Heart right ventricle (tissue), 16 donors: ENCODE measurements around the gene EMC10. TPM values are rescaled to one million over a fixed set of nuclear protein-coding genes. Genes with fewer than 3 reads are reported as not detected.
A peak's percentile ranks its signal among the peaks of the same experiment; 100 is the strongest.

ENCODE experiments used
- ATAC-seq, 8 donors: fragments of 200-7000 bp; cut with Tn5 transposase; one replicate each; pipeline ENCODE4 v1.9.1; 2020; ENCODE audit warnings: mild to moderate bottlenecking in 8 of 8, moderate library complexity in 8 of 8, moderate number of reproducible peaks in 1 of 8
- DNase-seq, 2 donors: peaks; one replicate each; pipeline ENCODE4 v3.0.0-alpha.2; 2020
- H3K27ac ChIP-seq, 10 donors: fragments of 200-600 bp; sonication (generic) in 2 of 10; one replicate each; pipeline versions ENCODE4 v1.5.0 to v1.8.0; 2020 to 2022; ENCODE audit warnings: mild to moderate bottlenecking in 3 of 10
- H3K27me3 ChIP-seq, 7 donors: fragments of 200-600 bp; one replicate each; pipeline ENCODE4 v1.8.0; 2021 to 2022; ENCODE audit warnings: mild to moderate bottlenecking in 2 of 7
- H3K36me3 ChIP-seq, 9 donors: fragments of 200-600 bp; sonication (generic) in 1 of 9; one replicate each; pipeline versions ENCODE4 v1.5.0 to v1.8.0; 2020 to 2022; ENCODE audit warnings: mild to moderate bottlenecking in 2 of 9
- H3K4me1 ChIP-seq, 9 donors: fragments of 200-600 bp; sonication (generic) in 1 of 9; one replicate each; pipeline versions ENCODE4 v1.5.0 to v1.8.0; 2020 to 2022; ENCODE audit warnings: mild to moderate bottlenecking in 4 of 9
- H3K4me3 ChIP-seq, 10 donors: fragments of 200-600 bp; sonication (generic) in 2 of 10; one replicate each; pipeline versions ENCODE4 v1.5.0 to v1.8.0; 2020 to 2022; ENCODE audit warnings: mild to moderate bottlenecking in 7 of 10, moderate library complexity in 2 of 10
- H3K9me3 ChIP-seq, 11 donors: fragments of 200-600 bp in 10 of 11; sonication (generic) in 2 of 11; one replicate each; pipeline versions ENCODE4 v1.5.0 to v1.8.0; 2013 to 2022; ENCODE audit warnings: mild to moderate bottlenecking in 2 of 11, control low read depth in 1 of 11, moderate library complexity in 1 of 11
- WGBS, 2 donors: extraction: QIAGEN DNeasy Blood & Tissue Kit; methylation state at CpG; one replicate each; pipeline ENCODE4 v1.1.7; 2013; ENCODE audit warnings: inconsistent platforms in 1 of 2; 5-methylcytosine and 5-hydroxymethylcytosine counted together
- intact Hi-C, 10 donors: fragments of 100-400 bp; cut with DNase I; formaldehyde crosslinking; loops; one replicate each; pipeline versions ENCODE4 v1.11.1 to v1.14.2; 2022
- polyA plus RNA-seq, 2 donors: library from polyadenylated mRNA; stranded (reverse); fragments of 200-250 nt; gene quantifications; one replicate each; pipeline ENCODE4 v1.2.3, GENCODE V29; 2013
- total RNA-seq, 10 donors: library from RNA; stranded (reverse); fragmentation: NEBNext Ultra II Directional in 3 of 10; extraction: Animal tissue kit (Norgen Biotek cat#: 25700) in 3 of 10; gene quantifications; one replicate each; pipeline versions ENCODE4 v1.2.1 to v1.2.4, GENCODE V29; 2021 to 2023
- TF ChIP-seq, protein P1 (sequence below), 9 donors: fragments of 200-600 bp; sonication (generic) in 2 of 9; IDR thresholded peaks; one replicate each; pipeline versions ENCODE4 v1.5.0 to v1.8.0; 2021 to 2022; ENCODE audit warnings: antibody characterized with exemption in 9 of 9, mild to moderate bottlenecking in 5 of 9, moderate library complexity in 1 of 9
- donor health status: Arrhythmogenic right ventricular cardiomyopathy.
- donor health status: ischemic (EF 13 %, LVEDD 7.1; RV severe dilation, severe dysfunction).
- donor health status: healthy with polysubstance abuse.
- donor health status: DM: no; HTN: yes; CAD: no.
- donor health status: DM: no; HTN: no; CAD: no.
- donor health status: ischemic (EF 25% LVEDD 6.9; RV normal size, moderate dysfunction).
- donor health status: ischemic (EF 25% LVEDD 5.7; RV mildly dilated, moderate dysfunction).
- donor health status: healthy.
- donor health status: DM: yes; HTN: yes; CAD: no.
- donor health status: Ischemic cardiomyopathy.
- donor health status: ischemic (EF 35%, LVEDD 5.7; RV mildly dilated, moderate dysfunction).
- donor health status: nonischemic (EF 11% LVEDD 7.7; RV severe dilation, severe dysfunction).
- donor health status: DM: yes; HTN: yes; CAD: no.
- donor health status: PGD.
- donor health status: ischemic (EF 29% LVEDD 5.4; RV normal size, mild dysfunction).
- donor health status: nonischemic (EF 23%, LVEDD 6.1; RV moderate dilation, normal function).

EMC10 gene
- total and polyA plus RNA-seq, 12 donors, result 73.6 to 152 (median 89.1) TPM

DNA sequence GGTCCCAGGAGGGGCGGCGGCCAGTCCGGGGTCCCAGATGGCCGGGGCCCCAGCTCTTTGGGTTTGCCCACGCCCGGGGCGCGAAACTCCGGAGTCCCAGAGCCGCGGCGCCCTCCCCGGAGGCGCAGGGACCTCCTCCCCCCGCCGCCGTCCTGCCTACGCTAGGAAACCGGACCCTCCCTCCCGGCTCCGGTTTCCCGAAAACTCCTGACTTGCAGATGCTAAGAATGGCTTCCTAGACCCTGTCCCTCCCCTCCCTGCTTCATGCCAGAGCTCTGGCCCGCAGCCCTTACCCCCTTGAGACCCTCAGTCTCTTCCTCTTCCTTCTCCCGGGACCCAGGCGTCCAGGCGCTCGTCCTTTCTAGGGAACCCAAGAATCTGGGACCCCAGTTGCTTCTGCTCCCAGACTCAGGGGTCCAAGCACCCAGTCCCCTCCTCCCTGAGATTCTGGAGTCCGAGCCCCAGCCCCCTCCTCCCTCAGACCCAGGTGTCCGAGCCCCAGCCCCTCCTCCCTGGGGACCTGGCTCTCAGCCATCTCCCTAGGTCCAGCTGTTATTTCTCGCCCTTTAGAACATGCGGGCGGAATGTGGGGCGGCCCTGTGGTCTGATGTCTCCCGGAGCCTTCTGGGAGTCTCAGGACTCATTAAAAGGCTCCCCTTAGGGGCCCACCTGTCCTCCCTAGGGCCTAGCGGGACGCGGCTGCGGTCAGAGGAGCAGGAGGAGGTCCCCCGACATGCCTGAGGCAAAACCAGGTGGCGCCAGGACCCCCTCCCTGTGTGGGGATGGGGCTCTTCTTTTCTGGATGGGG, 43.9 kb upstream of the EMC10 start, which contains the start of gene MYBPC2:
TSS of gene MYBPC2 (plus strand) at position 672 of the 808 bp plus-strand sequence. CDS start at position 734, 62 bp downstream.
- DNase-seq (no peak), ATAC-seq (peak in 2 of 8 donors; percentile 4 to 5)
- peak within 1 kb of the TSS in 8 of 10 donors; percentile 3 to 92 (median 66) for H3K27ac ChIP-seq
- peaks cover 0 to 31% (median 20%) of the 10 kb centered on the region in 9 donors for H3K4me1 ChIP-seq
- peak within 1 kb of the TSS; percentile 48 to 74 (median 68) for H3K4me3 ChIP-seq
- H3K27me3 ChIP-seq, result peaks cover 0 to 46% (median 13%) of the 10 kb centered on the region in 7 donors
- no peaks in the 10 kb centered on the region for H3K9me3 ChIP-seq
- TF ChIP-seq, protein P1, sequence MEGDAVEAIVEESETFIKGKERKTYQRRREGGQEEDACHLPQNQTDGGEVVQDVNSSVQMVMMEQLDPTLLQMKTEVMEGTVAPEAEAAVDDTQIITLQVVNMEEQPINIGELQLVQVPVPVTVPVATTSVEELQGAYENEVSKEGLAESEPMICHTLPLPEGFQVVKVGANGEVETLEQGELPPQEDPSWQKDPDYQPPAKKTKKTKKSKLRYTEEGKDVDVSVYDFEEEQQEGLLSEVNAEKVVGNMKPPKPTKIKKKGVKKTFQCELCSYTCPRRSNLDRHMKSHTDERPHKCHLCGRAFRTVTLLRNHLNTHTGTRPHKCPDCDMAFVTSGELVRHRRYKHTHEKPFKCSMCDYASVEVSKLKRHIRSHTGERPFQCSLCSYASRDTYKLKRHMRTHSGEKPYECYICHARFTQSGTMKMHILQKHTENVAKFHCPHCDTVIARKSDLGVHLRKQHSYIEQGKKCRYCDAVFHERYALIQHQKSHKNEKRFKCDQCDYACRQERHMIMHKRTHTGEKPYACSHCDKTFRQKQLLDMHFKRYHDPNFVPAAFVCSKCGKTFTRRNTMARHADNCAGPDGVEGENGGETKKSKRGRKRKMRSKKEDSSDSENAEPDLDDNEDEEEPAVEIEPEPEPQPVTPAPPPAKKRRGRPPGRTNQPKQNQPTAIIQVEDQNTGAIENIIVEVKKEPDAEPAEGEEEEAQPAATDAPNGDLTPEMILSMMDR (IDR thresholded peaks at IDR 0.05), result no peak
- H3K36me3 ChIP-seq, result no peaks in the 10 kb centered on the region
- intact Hi-C loops, result no loop called here
- WGBS, 2 donors, result 2% methylated on average over 37 to 40 of the region's 40 CpGs

DNA sequence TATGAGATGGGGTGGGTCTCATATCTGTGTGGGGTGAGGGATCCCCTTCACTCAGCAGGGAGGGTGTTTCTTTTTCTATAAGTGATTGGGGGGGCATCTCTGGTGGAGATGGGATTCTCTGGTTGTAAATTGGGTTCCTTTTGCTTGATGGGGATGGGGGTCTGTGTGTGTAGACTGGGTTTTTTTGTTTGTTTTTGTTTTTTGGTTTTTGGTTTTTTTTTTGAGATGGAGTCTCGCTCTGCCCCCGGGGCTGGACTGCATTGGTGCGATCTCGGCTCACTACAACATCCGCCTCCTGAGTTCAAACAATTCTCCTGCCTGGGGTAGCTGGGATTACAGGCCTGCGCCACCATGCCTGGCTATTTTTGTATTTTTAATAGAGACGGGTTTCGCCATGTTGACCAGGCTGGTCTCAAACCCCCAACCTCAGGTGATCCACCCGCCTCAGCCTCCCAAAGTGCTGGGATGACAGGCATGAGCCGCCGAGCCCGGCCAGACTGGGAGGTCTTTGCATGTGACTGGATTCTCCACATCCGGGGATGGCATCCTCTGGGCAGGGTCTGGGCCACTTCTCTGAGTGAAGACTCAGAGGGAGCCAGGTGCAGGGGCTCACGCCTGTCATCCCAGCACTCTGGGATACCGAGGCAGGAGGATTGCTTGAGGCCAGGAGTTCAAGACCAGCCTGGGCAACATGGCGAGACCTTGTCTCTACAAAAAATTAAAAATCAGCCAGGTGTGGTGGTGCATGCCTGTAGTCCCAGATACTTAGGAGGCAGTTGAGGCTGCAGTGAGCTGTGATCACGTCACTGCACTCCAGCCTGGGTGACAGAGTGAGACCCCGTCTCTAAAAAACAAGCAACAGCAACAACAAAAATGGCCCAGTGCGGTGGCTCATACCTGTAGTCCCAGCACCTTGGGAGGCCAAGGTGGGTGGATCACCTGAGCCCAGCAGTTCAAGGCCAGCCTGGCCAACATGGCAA, 42.8 kb upstream of the EMC10 start:
- Histone ChIP-seq H3K36me3 (no peaks in the 10 kb centered on the region), H3K27me3 (peaks cover 0 to 46% (median 11%) of the 10 kb centered on the region in 7 donors), H3K9me3 (no peaks in the 10 kb centered on the region), H3K4me1 (peaks cover 0 to 23% (median 15%) of the 10 kb centered on the region in 9 donors), H3K27ac (no peak overlapping the region), H3K4me3 (no peak overlapping the region)
- 65 to 68% methylated on average over 19 of the region's 19 CpGs for WGBS, 2 donors
- TF ChIP-seq, protein P1 (IDR thresholded peaks at IDR 0.05), result no peak
- ATAC-seq, result no peak
- intact Hi-C loops, result no loop called here
- DNase-seq, result no peak

DNA sequence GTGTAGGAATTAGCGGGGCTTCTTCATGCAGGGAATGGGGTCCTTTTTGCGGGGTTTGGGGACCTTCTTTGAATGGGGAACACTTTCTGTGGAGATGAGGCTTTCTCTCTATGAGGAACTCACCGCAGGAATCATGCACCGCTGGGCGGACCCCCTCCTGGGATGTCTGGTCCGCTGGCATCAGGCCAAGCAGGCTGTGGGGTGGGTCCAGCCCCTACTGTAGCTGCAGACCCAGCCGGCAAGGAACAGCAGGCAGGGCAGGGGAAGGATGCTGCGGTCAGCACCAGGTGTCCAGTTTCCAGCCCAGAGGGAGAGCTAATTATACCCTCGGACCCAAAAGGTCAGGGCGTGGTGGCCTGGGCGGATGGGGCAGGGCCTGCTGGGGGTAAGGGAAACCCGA, 41.8 kb upstream of the EMC10 start:
- H3K36me3 ChIP-seq, result no peaks in the 10 kb centered on the region
- no peaks in the 10 kb centered on the region for H3K9me3 ChIP-seq
- H3K27ac ChIP-seq, result no peak overlapping the region
- TF ChIP-seq, protein P1 (IDR thresholded peaks at IDR 0.05), result no peak
- DNase-seq (no peak), ATAC-seq (no peak)
- peaks cover 0 to 23% (median 15%) of the 10 kb centered on the region in 9 donors for H3K4me1 ChIP-seq
- H3K27me3 ChIP-seq, result peaks cover 0 to 42% (median 11%) of the 10 kb centered on the region in 7 donors
- intact Hi-C loops, result no loop called here
- no peak overlapping the region for H3K4me3 ChIP-seq
- WGBS, 2 donors, result 31 to 38% methylated on average over 12 of the region's 12 CpGs

DNA sequence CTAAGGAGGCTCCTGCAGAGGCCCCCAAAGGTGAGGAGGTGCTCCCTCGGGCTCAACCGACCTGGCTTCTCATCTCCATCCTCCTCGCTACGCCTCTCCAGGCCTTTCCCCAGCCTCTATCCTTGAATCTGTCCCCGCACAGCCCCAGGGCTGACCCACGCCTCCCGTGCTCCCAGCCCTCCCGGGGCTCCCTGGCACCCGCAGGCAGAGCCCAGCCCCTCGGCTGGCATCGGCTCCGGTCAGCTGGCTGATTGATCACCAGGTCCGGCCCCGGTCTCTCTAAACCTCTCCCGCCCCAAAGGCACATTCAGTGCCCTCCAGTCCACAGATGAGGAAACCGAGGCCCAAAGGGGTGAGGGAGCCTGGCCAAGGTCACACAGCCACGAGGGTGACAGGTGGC, 41.1 kb upstream of the EMC10 start:
- WGBS, 2 donors, result 81 to 83% methylated on average over 17 of the region's 17 CpGs

More for the DNA sequence above, 41.1 kb upstream of the EMC10 start:
- H3K4me3 ChIP-seq, result no peak overlapping the region
- peaks cover 0 to 23% (median 15%) of the 10 kb centered on the region in 9 donors for H3K4me1 ChIP-seq
- ATAC-seq (no peak), DNase-seq (no peak)
- TF ChIP-seq, protein P1 (IDR thresholded peaks at IDR 0.05), result no peak
- intact Hi-C loops, result no loop called here
- no peaks in the 10 kb centered on the region for H3K36me3 ChIP-seq
- no peaks in the 10 kb centered on the region for H3K9me3 ChIP-seq
- H3K27me3 ChIP-seq, result peaks cover 0 to 40% (median 11%) of the 10 kb centered on the region in 7 donors
- no peak overlapping the region for H3K27ac ChIP-seq
